Measurements from ENCODE around the gene RAD1.
A peak's percentile ranks its signal among the peaks of the same experiment; 100 is the strongest.

Gene RAD1

GRCh38 chr5:34915856-34916192, 520 bp upstream of the RAD1 start:
- DNase-seq (ENCODE audit: low read depth), result no peak

- peak; percentile 83 for DNase-seq (ENCODE audit: low read depth)
Measured at GRCh38 chr5:34914671-34915138, 599 bp downstream of the RAD1 start.

GRCh38 chr5:34913072-34913471, 2.2 kb downstream of the RAD1 start:
- DNase-seq (ENCODE audit: low read depth), result peak; percentile 84

GRCh38 chr5:34905564-34905963, 9.7 kb downstream of the RAD1 start:
- no peak for DNase-seq (ENCODE audit: low read depth)

- no peak for DNase-seq (ENCODE audit: low read depth)
Measured at GRCh38 chr5:34903260-34903659, 12.0 kb downstream of the RAD1 start.

- DNase-seq (ENCODE audit: low read depth), result no peak
Measured at GRCh38 chr5:34900652-34901051, 14.7 kb downstream of the RAD1 start.

- DNase-seq (ENCODE audit: low read depth), result no peak
Measured at GRCh38 chr5:34899066-34899465, 16.2 kb downstream of the RAD1 start.

GRCh38 chr5:34898258-34898895, 16.9 kb downstream of the RAD1 start:
- peak; percentile 72 for DNase-seq (ENCODE audit: low read depth)

GRCh38 chr5:34897646-34898045, 17.7 kb downstream of the RAD1 start:
- no peak for DNase-seq (ENCODE audit: low read depth)

- peak; percentile 85 for DNase-seq (ENCODE audit: low read depth)
Measured at GRCh38 chr5:34895641-34896419, 19.5 kb downstream of the RAD1 start.

GRCh38 chr5:34894716-34895115, 20.6 kb downstream of the RAD1 start:
- DNase-seq (ENCODE audit: low read depth), result no peak

GRCh38 chr5:34892414-34892813, 22.9 kb downstream of the RAD1 start:
- no peak for DNase-seq (ENCODE audit: low read depth)

GRCh38 chr5:34891981-34892380, 23.3 kb downstream of the RAD1 start:
- no peak for DNase-seq (ENCODE audit: low read depth)

GRCh38 chr5:34889394-34889793, 25.9 kb downstream of the RAD1 start:
- no peak for DNase-seq (ENCODE audit: low read depth)

GRCh38 chr5:34886392-34887119, 28.7 kb downstream of the RAD1 start:
- no peak for DNase-seq (ENCODE audit: low read depth)

GRCh38 chr5:34881246-34881645, 34.1 kb downstream of the RAD1 start:
- no peak for DNase-seq (ENCODE audit: low read depth)

- no peak for DNase-seq (ENCODE audit: low read depth)
Measured at GRCh38 chr5:34876275-34876674, 39.0 kb downstream of the RAD1 start.

GRCh38 chr5:34870382-34870781, 44.9 kb downstream of the RAD1 start:
- DNase-seq (ENCODE audit: low read depth), result no peak

GRCh38 chr5:34869256-34869655, 46.0 kb downstream of the RAD1 start:
- no peak for DNase-seq (ENCODE audit: low read depth)

- DNase-seq (ENCODE audit: low read depth), result no peak
Measured at GRCh38 chr5:34868791-34869190, 46.5 kb downstream of the RAD1 start.

- DNase-seq (ENCODE audit: low read depth), result no peak
Measured at GRCh38 chr5:34867660-34868059, 47.6 kb downstream of the RAD1 start.

GRCh38 chr5:34866989-34867471, 48.3 kb downstream of the RAD1 start:
- no peak for DNase-seq (ENCODE audit: low read depth)

GRCh38 chr5:34865091-34865490, 50.2 kb downstream of the RAD1 start:
- DNase-seq (ENCODE audit: low read depth), result no peak

Data from amniotic epithelial cell (primary cell).